ENCODE results near the gene IGSF3.
A peak's percentile ranks its signal among the peaks of the same experiment; 100 is the strongest.

The IGSF3 gene

GRCh38 chr1:116559304-116559761 lies 108.2 kb downstream of the IGSF3 start:
- no peak for DNase-seq (ENCODE audit: low read depth in 2 of 2)

- DNase-seq (ENCODE audit: low read depth in 2 of 2) = no peak
Measured at GRCh38 chr1:116558571-116558970, 109.0 kb downstream of the IGSF3 start.

GRCh38 chr1:116558140-116558549 lies 109.4 kb downstream of the IGSF3 start:
- no peak for DNase-seq (ENCODE audit: low read depth in 2 of 2)

- no peak for DNase-seq (ENCODE audit: low read depth in 2 of 2)
Measured at GRCh38 chr1:116557323-116557878, 110.1 kb downstream of the IGSF3 start.

GRCh38 chr1:116556289-116557006 lies 111.1 kb downstream of the IGSF3 start:
- DNase-seq (ENCODE audit: low read depth in 2 of 2) = peak; percentile 72 to 82

GRCh38 chr1:116554924-116555323 lies 112.6 kb downstream of the IGSF3 start:
- DNase-seq (ENCODE audit: low read depth in 2 of 2) = no peak

GRCh38 chr1:116553386-116554115 lies 114.0 kb downstream of the IGSF3 start:
- DNase-seq (ENCODE audit: low read depth in 2 of 2) = no peak

GRCh38 chr1:116546354-116546977 lies 121.1 kb downstream of the IGSF3 start:
- no peak for DNase-seq (ENCODE audit: low read depth in 2 of 2)

- DNase-seq (ENCODE audit: low read depth in 2 of 2) = no peak
Measured at GRCh38 chr1:116545359-116545705, 122.2 kb downstream of the IGSF3 start.

- no peak for DNase-seq (ENCODE audit: low read depth in 2 of 2)
Measured at GRCh38 chr1:116544588-116545358, 122.8 kb downstream of the IGSF3 start.

GRCh38 chr1:116540088-116540487 lies 127.4 kb downstream of the IGSF3 start:
- no peak for DNase-seq (ENCODE audit: low read depth in 2 of 2)

GRCh38 chr1:116538544-116538943 lies 129.0 kb downstream of the IGSF3 start:
- DNase-seq (ENCODE audit: low read depth in 2 of 2) = peak in 1 of 2 donors; percentile 39

GRCh38 chr1:116537898-116538297 lies 129.6 kb downstream of the IGSF3 start:
- DNase-seq (ENCODE audit: low read depth in 2 of 2) = no peak

- no peak for DNase-seq (ENCODE audit: low read depth in 2 of 2)
Measured at GRCh38 chr1:116537040-116537831, 130.3 kb downstream of the IGSF3 start.

GRCh38 chr1:116534014-116534739 lies 133.4 kb downstream of the IGSF3 start:
- no peak for DNase-seq (ENCODE audit: low read depth in 2 of 2)

GRCh38 chr1:116533429-116533820 lies 134.1 kb downstream of the IGSF3 start:
- DNase-seq (ENCODE audit: low read depth in 2 of 2) = no peak

- no peak for DNase-seq (ENCODE audit: low read depth in 2 of 2)
Measured at GRCh38 chr1:116532671-116533428, 134.7 kb downstream of the IGSF3 start.

- no peak for DNase-seq (ENCODE audit: low read depth in 2 of 2)
Measured at GRCh38 chr1:116531917-116532316, 135.6 kb downstream of the IGSF3 start.

GRCh38 chr1:116529681-116530080 lies 137.9 kb downstream of the IGSF3 start:
- no peak for DNase-seq (ENCODE audit: low read depth in 2 of 2)
